GM08714 (cell line): Measurements from ENCODE around the gene GSTM2.

Experiments used
- H3K4me3 ChIP-seq: fragments of 200-500 bp; sonication (Bioruptor generic); 2 replicates; pipeline ENCODE4 v1.5.1; 2014; ENCODE audit warnings: mild to moderate bottlenecking, low read length, inconsistent platforms
- ZNF274 ChIP-seq: IDR thresholded peaks from 2 replicates; pipeline ENCODE4 v1.6.1; 2012; ENCODE audit warnings: mild to moderate bottlenecking, low read depth, low read length

The GSTM2 gene

DNA sequence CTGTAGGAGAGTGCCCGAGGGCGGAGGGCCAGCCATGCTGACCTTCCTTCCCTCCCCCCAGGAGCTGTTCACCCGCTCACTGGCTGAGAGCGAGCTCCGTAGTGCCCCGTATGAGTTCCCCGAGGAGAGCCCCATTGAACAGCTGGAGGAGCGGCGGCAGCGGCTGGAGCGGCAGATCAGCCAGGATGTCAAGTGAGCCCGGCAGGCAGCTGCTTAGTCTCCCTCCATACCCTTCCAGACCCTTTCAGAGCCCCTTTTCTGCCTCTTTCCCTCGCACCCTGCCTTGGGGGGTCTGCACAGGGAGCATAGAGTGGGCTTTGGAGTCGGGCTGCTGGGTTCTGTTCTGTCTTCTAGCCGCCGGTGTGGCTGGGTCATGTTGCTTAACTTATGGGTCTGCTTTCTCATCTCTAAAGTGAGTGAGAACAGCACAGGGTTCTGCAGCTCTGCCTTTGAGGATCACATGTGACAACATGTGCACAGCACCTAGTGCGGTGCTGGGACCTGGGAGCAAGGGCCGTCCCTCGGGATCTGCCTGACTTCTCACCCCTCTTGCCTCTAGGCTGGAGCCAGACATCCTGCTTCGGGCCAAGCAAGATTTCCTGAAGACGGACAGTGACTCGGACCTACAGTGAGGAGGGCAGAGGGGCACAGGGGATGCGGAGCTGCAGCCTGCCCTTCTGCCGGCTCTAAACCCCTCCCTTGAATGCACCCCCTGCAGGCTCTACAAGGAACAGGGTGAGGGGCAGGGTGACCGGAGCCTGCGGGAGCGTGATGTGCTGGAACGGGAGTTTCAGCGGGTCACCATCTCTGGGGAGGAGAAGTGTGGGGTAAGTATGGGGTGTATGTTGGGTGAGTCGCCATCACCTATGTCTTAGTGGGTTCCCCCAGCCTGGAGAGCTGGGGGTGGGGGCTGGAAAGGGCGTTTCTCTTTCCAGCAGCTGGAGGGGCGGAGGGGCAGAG, 42.0 kb upstream of the GSTM2 start:
- no peak for TF ChIP-seq ZNF274
- H3K4me3 ChIP-seq = no peak overlapping the region

DNA sequence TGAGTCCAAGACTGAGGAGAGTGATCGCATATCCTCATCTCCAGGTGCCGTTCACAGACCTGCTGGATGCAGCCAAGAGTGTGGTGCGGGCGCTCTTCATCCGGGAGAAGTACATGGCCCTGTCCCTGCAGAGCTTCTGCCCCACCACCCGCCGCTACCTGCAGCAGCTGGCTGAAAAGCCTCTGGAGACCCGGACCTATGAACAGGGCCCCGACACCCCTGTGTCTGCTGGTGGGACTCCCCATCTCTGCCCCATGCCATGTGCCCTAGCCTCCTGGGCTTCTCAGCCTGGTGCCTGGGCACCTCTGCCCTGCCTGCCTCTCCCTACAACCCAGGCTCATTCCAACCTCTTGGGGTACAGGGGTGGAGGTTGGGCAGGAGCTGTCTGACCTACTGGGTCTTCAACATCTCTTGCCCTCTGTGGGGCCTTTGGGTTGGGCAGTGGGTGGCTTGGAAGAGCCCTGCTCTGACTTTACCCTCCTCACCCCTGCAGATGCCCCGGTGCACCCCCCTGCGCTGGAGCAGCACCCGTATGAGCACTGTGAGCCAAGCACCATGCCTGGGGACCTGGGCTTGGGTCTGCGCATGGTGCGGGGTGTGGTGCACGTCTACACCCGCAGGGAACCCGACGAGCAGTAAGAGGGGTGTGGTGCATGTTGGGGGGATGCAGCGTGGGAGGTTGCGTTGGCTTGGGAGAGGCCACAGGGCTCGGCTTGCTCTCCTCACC, 41.0 kb upstream of the GSTM2 start:
- no peak overlapping the region for H3K4me3 ChIP-seq
- TF ChIP-seq ZNF274 = no peak

DNA sequence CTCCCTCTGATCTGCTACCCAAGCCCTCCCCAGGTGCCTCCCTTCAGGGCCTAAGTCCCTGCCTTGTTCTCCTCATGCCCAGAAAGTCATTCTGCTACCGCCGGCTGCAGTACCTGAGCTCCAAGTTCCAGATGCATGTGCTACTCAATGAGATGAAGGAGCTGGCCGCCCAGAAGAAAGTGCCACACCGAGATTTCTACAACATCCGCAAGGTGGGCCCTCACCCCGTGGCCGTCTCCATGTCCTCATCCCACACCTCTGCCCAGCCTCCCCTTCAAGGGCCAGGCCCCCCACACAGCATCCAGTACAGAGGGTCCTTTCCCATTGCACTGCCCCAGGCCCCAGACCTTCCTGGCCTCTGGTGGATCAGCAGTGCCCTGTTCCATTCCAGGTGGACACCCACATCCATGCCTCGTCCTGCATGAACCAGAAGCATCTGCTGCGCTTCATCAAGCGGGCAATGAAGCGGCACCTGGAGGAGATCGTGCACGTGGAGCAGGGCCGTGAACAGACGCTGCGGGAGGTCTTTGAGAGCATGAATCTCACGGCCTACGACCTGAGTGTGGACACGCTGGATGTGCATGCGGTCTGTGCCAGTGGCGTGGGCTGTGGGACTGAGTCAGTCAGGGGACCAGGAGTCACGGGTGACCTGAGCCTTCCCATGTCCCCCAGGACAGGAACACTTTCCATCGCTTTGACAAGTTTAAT, 40.0 kb upstream of the GSTM2 start:
- H3K4me3 ChIP-seq = no peak overlapping the region
- no peak for TF ChIP-seq ZNF274

DNA sequence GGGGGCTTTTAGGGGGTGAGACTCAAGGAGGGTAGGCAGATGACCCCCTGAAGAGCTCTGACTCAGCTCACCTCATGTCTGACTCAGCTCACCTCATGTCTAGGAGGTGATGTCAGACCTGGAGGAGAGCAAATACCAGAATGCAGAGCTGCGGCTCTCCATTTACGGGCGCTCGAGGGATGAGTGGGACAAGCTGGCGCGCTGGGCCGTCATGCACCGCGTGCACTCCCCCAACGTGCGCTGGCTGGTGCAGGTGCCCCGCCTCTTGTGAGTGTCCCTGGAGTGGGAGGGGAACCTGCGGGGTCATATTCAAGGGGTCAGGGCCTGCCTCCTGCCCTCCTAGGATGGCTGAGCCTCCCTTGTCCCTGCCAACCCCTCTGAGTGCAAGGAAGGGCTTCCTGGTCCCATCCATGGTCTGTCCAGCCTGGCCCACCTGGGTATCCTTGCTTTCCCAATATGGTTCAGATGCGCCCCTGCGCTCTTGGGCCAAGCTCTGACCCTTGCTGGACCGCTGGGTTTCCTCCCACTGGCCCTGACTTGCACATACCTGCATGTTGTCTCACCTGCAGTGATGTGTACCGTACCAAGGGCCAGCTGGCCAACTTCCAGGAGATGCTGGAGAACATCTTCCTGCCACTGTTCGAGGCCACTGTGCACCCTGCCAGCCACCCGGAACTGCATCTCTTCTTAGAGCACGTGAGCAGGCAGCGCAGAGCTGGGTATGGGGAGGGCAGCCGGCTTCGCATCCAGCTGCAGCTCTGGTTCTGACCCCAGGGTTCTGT, 39.1 kb upstream of the GSTM2 start:
- no peak overlapping the region for H3K4me3 ChIP-seq
- no peak for TF ChIP-seq ZNF274

DNA sequence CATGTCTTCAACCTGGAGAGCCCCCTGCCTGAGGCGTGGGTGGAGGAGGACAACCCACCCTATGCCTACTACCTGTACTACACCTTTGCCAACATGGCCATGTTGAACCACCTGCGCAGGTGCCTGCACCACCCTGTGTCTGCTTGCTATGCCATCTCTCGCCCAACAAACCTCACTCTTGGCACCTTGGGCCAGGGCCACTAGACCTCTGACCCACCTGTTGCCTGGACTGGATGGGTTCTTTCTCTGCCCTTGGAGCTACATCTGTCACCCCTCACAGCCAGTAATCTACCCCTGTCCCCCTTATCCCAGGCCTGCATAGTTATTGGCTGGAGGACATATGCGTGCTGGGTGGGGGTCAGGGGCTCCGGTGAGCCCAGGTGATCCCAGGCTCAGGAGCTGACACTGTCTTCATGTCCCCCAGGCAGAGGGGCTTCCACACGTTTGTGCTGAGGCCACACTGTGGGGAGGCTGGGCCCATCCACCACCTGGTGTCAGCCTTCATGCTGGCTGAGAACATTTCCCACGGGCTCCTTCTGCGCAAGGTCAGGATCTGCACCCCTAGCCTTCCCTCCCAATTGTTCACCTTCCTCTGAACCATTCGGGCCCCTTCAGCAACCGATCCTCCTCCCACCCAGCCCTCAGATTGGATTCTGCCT, 38.4 kb upstream of the GSTM2 start:
- no peak overlapping the region for H3K4me3 ChIP-seq
- TF ChIP-seq ZNF274 = no peak

DNA sequence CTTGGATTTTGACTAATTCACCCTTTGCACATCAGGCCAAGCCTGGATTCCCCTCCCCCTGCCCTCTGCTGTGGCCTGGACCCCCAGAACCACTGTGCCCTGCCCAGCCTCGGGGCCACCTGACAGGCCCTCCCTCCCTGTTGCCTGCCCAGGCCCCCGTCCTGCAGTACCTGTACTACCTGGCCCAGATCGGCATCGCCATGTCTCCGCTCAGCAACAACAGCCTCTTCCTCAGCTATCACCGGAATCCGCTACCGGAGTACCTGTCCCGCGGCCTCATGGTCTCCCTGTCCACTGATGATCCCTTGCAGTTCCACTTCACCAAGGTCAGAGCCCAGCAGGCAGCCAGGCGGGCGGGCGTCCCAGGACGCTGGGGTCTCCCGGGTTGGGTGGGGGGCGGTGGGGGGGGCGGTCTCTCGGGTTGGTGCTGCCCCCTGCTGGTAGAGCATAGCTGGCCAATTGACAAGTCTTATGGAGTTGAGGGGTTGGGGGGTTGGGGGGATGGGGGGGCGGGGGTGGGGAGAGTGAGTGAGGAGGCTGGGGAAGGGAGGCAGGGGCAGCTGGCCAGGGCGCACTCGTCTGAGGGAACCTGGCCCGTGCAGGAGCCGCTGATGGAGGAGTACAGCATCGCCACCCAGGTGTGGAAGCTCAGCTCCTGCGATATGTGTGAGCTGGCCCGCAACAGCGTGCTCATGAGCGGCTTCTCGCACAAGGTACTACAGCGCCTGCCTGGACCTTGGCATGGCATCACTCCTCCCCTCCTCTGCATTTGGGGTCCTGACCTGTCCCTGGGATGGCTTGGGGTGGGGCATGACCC, 37.6 kb upstream of the GSTM2 start:
- no peak for TF ChIP-seq ZNF274
- no peak overlapping the region for H3K4me3 ChIP-seq

DNA sequence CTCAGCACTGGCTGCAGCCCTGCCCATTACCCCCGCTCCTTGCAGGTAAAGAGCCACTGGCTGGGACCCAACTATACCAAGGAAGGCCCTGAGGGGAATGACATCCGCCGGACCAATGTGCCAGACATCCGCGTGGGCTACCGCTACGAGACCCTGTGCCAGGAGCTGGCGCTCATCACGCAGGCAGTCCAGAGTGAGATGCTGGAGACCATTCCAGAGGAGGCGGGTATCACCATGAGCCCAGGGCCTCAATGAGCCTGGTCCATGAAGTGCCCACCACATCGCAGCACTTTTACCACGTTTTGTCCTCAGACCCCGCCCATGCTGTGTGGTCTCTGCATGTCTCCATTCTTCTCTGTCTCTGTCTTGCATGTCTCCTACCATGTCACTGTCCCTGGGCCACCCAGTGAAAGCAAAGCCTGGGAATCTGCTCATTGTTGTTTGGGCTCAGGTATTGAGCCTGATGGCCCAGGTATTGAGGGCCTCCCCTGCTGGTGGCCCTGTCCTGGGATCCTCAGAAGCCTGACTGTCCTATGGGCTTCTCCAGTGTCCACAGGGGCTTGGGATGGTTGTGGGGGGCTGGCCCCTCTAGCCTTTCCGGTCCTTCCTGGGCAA, 36.9 kb upstream of the GSTM2 start:
- no peak for TF ChIP-seq ZNF274
- no peak overlapping the region for H3K4me3 ChIP-seq

DNA sequence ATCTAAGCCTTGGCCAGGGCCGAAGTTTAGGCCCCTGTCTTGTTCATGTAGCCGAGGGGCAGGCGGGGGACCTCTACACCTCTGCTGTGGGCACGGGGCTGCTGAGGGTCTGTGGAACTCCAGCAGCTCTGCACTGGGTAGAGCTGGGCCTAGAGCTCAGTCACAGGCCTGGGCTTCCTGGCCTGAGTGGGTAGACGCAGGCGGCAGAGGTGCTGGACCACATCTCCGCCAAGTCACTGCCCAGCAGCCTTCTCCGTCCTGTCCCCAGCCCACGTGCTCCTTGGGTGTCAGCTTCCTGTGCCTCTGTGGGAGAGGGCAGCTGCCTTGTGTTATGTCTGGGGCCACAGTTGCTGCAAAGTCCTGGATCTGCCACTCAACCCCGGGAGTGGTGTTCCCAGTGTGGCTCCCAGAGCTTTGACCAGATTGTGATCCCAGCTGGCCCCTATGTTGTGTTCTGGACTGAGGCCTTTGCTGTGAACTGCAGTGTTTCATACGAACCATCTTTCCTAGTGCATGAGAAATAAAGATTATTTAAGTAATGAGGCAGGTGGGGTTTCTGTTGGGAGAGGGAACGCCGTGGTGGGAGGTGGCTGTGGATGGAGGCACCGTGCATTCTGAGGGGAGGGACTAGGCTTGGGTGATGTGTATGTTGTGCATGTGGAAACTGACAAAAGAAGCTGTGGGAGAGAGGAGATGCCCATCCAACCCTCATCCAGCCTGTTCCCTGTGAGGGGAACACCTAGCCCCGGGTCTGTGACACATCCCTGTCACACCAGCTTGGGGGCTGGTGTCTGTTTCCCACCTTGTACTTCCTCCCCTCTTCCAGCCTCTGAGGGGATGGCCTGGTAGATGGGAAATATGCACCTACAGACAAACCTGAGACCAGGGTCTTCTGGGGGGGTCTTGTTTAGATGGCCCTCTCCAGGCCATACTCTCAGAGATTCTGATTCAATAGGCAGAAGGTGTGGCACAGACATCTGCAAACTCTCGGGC, 36.0 kb upstream of the GSTM2 start:
- no peak overlapping the region for H3K4me3 ChIP-seq
- no peak for TF ChIP-seq ZNF274

DNA sequence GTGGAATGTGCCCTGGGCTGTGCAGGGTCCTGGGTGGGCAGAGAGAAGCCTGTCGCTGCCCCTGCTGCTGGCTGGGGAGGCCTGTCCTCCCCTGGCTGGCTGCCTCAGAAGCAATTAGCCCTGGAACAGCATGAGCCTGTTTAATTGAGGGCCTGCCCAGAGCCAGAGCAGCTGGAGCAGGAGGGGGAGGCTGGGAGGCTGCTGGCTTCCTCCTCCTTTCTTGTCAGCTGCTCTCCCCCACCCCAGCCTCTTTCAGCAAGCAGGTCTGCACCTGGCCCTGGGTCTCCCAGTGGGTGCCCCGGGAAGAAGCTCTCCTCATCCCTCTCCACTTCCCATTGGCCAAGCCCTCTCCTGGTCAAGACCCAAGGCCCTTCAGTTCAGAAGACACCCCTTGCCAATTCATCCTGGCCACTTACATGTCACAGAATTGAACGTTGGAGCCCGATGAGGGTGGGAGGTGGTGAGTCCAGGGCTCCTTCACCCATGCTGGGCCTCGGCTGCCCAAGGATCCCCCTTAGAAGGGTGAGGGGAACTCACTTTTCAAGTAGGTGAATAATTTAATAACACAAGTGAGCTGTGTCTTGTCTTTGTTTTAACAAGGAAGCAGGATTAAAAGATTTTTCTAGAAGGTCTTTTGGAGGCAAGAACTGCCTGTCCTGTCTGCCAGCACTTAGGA, 35.0 kb upstream of the GSTM2 start:
- no peak for TF ChIP-seq ZNF274

DNA sequence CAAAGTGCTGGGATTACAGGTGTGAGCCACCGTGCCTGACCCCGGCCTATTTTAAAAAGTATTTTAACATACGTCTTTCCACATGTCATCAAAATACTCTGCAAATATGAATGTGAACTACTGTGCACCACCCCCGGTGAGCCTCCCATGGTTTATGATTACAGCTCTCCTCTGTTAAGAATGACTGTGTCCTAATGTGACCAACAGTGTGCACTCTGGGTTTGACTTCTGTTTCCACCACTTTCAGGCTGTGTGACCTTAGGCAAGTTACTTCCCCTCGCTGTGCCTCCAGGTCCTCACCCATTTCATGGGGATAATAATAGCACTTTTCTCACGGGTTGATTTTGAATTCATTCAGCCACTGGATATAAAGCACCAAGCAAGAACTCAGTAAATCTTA, 33.6 kb upstream of the GSTM2 start:
- no peak for TF ChIP-seq ZNF274
- H3K4me3 ChIP-seq = no peak overlapping the region

More for the DNA sequence above, 35.0 kb upstream of the GSTM2 start:
- no peak overlapping the region for H3K4me3 ChIP-seq
